Fibroblast of mammary gland (primary cell): ENCODE measurements around the gene SNCAIP.

ENCODE experiments used
- DNase-seq: peaks from one replicate; pipeline ENCODE4 v3.0.0-alpha.2; 2010; ENCODE audit warnings: low read depth
- H3K4me3 ChIP-seq: 2 replicates; pipeline ENCODE4 v1.5.1; 2011; ENCODE audit warnings: low read depth, mild to moderate bottlenecking, low read length, moderate library complexity; ENCODE audit not compliant: control insufficient read depth
- CTCF ChIP-seq: conservative IDR thresholded peaks from 2 replicates; pipeline ENCODE4 v1.5.1; 2011; ENCODE audit warnings: low read depth, low read length, inconsistent platforms; ENCODE audit not compliant: control insufficient read depth, insufficient read depth

The SNCAIP gene

DNA sequence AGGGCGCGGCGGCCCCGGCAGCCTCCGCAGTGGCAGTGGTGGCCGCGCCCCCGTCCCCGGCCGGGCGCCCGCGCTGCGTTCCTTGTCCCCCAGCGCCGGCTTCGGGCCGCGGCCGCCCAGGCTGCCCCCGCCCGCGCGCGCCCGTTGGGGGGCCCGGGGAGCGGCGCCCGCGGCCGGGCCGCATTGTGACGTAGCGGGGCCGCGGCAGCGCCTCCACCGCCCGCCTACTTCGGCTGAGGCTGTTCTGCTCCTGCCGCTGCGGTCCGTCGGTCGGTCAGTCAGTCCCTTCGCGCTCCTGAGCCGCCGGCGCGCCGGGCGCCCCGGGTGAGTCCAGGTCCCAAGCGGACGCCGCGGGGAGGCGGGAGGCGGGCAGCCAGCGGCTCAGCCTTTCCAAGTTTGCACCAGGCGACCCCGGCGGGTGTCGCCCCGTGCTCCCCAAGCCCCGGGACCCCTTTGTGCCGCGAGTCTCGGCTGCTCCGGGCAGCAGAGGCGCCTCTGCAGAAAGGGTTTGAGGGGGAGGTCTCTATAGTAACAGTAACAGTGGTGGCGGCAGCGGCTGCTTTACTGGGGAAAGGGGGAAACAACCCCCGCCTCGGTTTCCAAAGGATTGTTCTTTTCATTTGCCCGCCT is at the start of gene SNCAIP:
Gene SNCAIP, plus strand, starts transcription at position 277 of the 630 bp plus-strand sequence. CDS start 78,898 bp downstream, outside the sequence.
- DNase-seq, result peak; percentile 33
- H3K4me3 ChIP-seq, result peak within 1 kb of the TSS; percentile 58
- no peak for TF ChIP-seq CTCF

- no peak for TF ChIP-seq CTCF
- H3K4me3 ChIP-seq, result no peak overlapping the region
- peak; percentile 24 for DNase-seq
These were observed 48.5 kb upstream of the SNCAIP start for GRCh38 chr5:122263352-122264030.

- TF ChIP-seq CTCF, result no peak
- no peak for DNase-seq
These were observed 47.4 kb upstream of the SNCAIP start for GRCh38 chr5:122264610-122265009.

GRCh38 chr5:122267185-122267584 is 44.9 kb upstream of the SNCAIP start:
- no peak for TF ChIP-seq CTCF
- no peak for DNase-seq

More at GRCh38 chr5:122264610-122265009, 47.4 kb upstream of the SNCAIP start:
- H3K4me3 ChIP-seq, result no peak overlapping the region

GRCh38 chr5:122273696-122274095 is 38.3 kb upstream of the SNCAIP start:
- no peak for TF ChIP-seq CTCF

More at GRCh38 chr5:122267185-122267584, 44.9 kb upstream of the SNCAIP start:
- no peak overlapping the region for H3K4me3 ChIP-seq

GRCh38 chr5:122283592-122283991 is 28.4 kb upstream of the SNCAIP start:
- no peak overlapping the region for H3K4me3 ChIP-seq
- DNase-seq, result no peak
- TF ChIP-seq CTCF, result no peak

More at GRCh38 chr5:122273696-122274095, 38.3 kb upstream of the SNCAIP start:
- no peak overlapping the region for H3K4me3 ChIP-seq
- no peak for DNase-seq
